ENCODE measurements around the gene LINGO1.
A peak's percentile ranks its signal among the peaks of the same experiment; 100 is the strongest.

The LINGO1 gene, protein sequence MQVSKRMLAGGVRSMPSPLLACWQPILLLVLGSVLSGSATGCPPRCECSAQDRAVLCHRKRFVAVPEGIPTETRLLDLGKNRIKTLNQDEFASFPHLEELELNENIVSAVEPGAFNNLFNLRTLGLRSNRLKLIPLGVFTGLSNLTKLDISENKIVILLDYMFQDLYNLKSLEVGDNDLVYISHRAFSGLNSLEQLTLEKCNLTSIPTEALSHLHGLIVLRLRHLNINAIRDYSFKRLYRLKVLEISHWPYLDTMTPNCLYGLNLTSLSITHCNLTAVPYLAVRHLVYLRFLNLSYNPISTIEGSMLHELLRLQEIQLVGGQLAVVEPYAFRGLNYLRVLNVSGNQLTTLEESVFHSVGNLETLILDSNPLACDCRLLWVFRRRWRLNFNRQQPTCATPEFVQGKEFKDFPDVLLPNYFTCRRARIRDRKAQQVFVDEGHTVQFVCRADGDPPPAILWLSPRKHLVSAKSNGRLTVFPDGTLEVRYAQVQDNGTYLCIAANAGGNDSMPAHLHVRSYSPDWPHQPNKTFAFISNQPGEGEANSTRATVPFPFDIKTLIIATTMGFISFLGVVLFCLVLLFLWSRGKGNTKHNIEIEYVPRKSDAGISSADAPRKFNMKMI

DNA sequence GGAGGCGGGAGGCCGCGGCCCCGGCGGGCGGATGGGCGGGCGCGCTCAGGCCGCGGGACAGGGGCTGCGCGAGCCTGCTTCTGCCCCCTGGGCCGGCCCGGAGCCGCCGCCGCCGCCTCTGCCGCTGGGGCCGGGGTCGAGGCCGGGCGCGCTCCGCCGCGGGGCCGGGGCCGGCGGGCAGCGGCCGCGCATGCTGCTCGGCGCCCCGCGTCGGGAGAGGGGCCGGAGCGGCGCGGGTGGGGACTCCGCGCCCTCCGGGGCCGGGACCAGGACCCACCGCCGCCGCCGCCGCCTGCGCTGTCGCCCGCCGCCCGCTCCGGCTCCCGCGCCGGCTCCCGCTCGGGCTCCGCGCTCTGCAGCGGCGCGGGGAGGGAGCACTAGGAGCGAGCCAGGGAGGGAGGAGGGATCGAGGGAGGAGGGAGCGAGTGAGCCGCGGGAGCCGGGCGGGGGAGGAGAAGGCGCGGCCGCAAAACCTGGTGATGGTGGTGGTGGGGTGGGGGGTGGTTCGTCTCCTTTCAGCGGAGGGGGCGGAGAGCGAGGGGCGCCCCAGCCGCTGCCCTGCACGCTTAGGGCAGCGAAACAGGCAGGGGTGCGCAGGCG lies at the start of gene LINGO1:
Gene LINGO1 (minus strand): TSS at position 379 of the 600 bp plus-strand sequence. CDS start 597 bp downstream, outside the sequence.
- H3K9me3 ChIP-seq (ENCODE audit: control insufficient read depth, low read length) = no peaks in the 10 kb centered on the region
- H3K9ac ChIP-seq (ENCODE audit: low read length) = peak within 1 kb of the TSS; percentile 52
- H3K27me3 ChIP-seq (ENCODE audit: control insufficient read depth, insufficient read depth, low read length) = peaks cover 63% of the 10 kb centered on the region
- H3K4me3 ChIP-seq (ENCODE audit: low read length) = peak within 1 kb of the TSS; percentile 21
- H3K36me3 ChIP-seq (ENCODE audit: control insufficient read depth, insufficient read depth, low read length) = no peaks in the 10 kb centered on the region
- H3K4me1 ChIP-seq (ENCODE audit: control insufficient read depth, insufficient read depth, low read length) = peaks cover 22% of the 10 kb centered on the region

DNA sequence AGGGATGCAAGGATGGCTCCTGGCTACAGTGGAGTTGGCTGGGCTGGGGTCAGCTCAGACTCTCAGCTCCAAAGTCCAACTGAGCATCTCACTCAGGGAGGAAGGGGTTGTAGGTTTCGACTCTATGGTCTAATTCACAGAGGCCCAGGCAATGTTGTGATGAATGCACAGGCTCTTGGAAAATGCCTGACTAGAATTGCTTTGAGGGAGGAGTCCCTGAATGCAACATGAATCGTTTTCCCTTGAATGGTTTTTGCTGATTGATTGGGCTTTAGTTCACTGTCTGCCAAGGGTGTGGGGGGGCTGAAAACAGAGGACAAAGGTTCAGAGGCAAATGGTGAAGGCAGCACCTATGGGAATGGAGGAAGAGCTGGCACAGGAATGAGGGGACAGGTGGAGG lies 48.6 kb upstream of the LINGO1 start:
- no peaks in the 10 kb centered on the region for H3K4me1 ChIP-seq (ENCODE audit: control insufficient read depth, insufficient read depth, low read length)
- no peaks in the 10 kb centered on the region for H3K27me3 ChIP-seq (ENCODE audit: control insufficient read depth, insufficient read depth, low read length)
- H3K9ac ChIP-seq (ENCODE audit: low read length) = no peak overlapping the region
- no peaks in the 10 kb centered on the region for H3K36me3 ChIP-seq (ENCODE audit: control insufficient read depth, insufficient read depth, low read length)
- no peaks in the 10 kb centered on the region for H3K9me3 ChIP-seq (ENCODE audit: control insufficient read depth, low read length)
- H3K4me3 ChIP-seq (ENCODE audit: low read length) = no peak overlapping the region

DNA sequence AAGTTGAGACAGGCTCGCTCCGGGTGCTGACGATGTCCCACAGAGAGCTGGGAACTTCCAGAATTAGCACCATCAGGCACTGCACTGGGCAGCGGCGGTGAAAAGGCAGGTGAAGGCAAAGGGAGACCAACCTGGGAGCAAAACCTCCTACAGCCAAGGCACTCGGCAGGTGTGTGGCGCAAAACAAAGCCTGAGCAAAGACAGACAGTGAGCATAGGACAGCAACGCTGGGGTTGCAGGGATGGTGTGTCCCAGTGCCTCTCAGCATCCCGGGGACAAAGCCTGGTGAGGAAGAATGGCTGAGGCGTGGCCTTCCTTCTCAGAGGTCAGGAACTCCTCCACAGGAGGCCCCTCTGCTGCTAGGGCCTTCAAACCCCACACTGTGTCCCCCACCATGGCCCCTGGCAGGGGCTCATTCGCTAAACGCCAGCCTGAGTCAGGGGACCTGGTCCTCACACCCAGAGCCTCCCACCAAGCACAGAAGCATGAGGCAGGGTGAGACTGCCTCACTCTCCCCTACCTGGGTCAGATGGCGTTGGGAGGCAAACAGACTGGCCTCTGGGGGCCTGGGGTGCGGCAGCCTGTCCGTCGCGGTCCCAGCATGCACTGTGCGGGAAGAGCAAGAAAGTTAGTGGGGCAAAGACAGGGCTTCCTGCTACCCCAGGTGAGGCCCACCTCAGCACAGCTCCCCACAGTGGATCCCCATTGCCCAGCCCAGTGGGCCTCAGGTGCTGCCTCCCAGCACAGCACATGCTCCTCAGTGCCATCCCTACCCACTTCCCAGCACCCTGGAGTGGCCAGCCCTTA lies 44.1 kb upstream of the LINGO1 start:
- Histone ChIP-seq H3K27me3 (ENCODE audit: control insufficient read depth, insufficient read depth, low read length) (peaks cover under 1% of the 10 kb centered on the region), H3K36me3 (ENCODE audit: control insufficient read depth, insufficient read depth, low read length) (no peaks in the 10 kb centered on the region), H3K4me3 (ENCODE audit: low read length) (no peak overlapping the region), H3K9ac (ENCODE audit: low read length) (no peak overlapping the region), H3K4me1 (ENCODE audit: control insufficient read depth, insufficient read depth, low read length) (no peaks in the 10 kb centered on the region), H3K9me3 (ENCODE audit: control insufficient read depth, low read length) (no peaks in the 10 kb centered on the region)

DNA sequence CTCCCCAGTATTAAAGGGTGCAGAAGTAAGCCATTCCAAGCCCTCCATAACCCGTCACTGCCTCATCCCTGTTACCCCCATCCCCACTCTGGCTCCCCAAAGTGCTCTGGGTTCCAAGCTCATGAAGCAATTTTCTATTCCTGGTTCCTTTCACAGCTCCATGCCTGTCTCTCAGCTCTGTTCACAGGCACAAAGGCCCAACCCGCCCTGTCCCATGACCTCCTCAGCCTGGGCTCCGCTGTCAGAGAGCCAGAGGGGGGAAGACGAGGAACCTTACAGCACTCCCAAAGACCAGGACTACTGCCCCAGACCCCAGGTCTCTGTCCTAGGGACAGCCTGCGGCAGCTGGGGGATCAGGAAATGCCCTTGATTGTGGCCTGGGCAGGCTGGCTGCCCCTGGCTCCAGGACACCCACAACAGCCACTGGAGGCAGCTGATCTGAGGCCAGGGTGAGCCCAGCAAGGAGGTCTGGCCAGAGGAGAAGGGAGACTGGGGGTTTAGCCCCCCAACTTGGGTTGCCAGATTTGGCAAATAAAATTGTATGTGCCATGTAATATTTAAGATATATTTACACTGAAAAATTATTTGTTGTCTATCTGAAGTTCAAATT lies 43.2 kb upstream of the LINGO1 start:
- H3K36me3 ChIP-seq (ENCODE audit: control insufficient read depth, insufficient read depth, low read length) = no peaks in the 10 kb centered on the region
- no peaks in the 10 kb centered on the region for H3K4me1 ChIP-seq (ENCODE audit: control insufficient read depth, insufficient read depth, low read length)
- H3K4me3 ChIP-seq (ENCODE audit: low read length) = no peak overlapping the region
- peaks cover 4% of the 10 kb centered on the region for H3K27me3 ChIP-seq (ENCODE audit: control insufficient read depth, insufficient read depth, low read length)
- no peak overlapping the region for H3K9ac ChIP-seq (ENCODE audit: low read length)
- H3K9me3 ChIP-seq (ENCODE audit: control insufficient read depth, low read length) = no peaks in the 10 kb centered on the region

DNA sequence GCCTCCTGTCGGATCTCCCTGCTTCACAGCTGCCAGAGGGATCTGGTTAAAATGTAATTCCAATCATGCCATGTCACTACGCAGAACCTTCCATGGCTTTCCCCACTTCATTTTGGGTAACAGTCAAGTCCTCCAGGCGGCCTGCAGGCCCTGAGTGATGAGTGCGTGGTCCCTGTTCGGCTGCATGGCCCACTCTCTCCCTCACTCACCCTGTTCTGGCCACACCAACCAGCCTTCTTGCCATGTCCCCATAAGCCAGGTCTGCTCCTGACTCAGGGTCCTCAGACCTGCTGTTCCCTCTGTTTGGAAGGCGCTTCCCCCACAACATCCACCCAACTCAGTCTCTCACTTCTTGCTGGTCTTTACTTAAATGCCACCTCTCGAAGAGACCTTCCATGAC lies 41.6 kb upstream of the LINGO1 start:
- Histone ChIP-seq H3K27me3 (ENCODE audit: control insufficient read depth, insufficient read depth, low read length) (peaks cover 12% of the 10 kb centered on the region), H3K4me3 (ENCODE audit: low read length) (no peak overlapping the region), H3K9me3 (ENCODE audit: control insufficient read depth, low read length) (no peaks in the 10 kb centered on the region), H3K36me3 (ENCODE audit: control insufficient read depth, insufficient read depth, low read length) (no peaks in the 10 kb centered on the region), H3K9ac (ENCODE audit: low read length) (no peak overlapping the region), H3K4me1 (ENCODE audit: control insufficient read depth, insufficient read depth, low read length) (no peaks in the 10 kb centered on the region)

DNA sequence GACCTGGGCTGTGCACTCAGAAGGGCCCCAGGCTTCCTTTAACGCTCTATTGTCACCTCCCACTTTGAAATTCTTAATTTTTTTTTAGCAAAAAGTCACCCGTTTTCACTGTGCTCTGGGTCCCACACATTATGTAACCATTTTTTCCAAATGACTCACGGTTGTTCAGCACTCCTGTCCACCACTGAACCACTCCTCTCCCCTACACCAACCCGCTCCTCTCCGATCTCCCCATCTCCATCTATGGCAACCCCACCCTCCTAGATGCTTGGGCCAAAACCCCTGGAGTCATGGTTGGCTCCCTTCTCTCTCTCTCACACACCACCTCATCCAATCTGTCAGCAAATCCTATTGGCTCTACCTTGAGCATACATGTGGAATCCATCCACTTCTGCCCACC lies 41.2 kb upstream of the LINGO1 start:
- Histone ChIP-seq H3K9ac (ENCODE audit: low read length) (no peak overlapping the region), H3K4me1 (ENCODE audit: control insufficient read depth, insufficient read depth, low read length) (no peaks in the 10 kb centered on the region), H3K27me3 (ENCODE audit: control insufficient read depth, insufficient read depth, low read length) (peaks cover 12% of the 10 kb centered on the region), H3K36me3 (ENCODE audit: control insufficient read depth, insufficient read depth, low read length) (no peaks in the 10 kb centered on the region), H3K9me3 (ENCODE audit: control insufficient read depth, low read length) (no peaks in the 10 kb centered on the region), H3K4me3 (ENCODE audit: low read length) (no peak overlapping the region)

DNA sequence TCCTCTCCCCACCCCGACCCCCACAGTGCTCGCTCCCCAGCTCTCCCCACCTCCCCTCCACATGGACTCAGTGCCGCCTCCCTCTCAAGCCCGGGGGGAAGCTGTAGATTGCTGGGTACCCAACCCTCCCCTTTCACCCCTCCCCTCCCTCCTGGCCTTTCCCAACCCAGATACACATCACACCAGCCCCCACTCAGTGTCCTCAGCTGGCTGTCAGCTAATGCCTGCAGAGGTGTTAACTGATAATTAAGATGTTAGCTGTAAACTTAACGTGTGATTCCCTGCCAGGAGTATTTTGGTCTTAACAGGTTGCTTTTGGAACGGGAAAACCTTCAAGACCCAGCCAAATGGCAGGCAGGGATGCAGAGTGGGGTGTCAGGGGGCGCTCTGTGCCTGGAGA lies 39.4 kb upstream of the LINGO1 start:
- Histone ChIP-seq H3K4me3 (ENCODE audit: low read length) (no peak overlapping the region), H3K9ac (ENCODE audit: low read length) (no peak overlapping the region), H3K27me3 (ENCODE audit: control insufficient read depth, insufficient read depth, low read length) (peaks cover 20% of the 10 kb centered on the region), H3K9me3 (ENCODE audit: control insufficient read depth, low read length) (no peaks in the 10 kb centered on the region), H3K36me3 (ENCODE audit: control insufficient read depth, insufficient read depth, low read length) (no peaks in the 10 kb centered on the region), H3K4me1 (ENCODE audit: control insufficient read depth, insufficient read depth, low read length) (no peaks in the 10 kb centered on the region)

DNA sequence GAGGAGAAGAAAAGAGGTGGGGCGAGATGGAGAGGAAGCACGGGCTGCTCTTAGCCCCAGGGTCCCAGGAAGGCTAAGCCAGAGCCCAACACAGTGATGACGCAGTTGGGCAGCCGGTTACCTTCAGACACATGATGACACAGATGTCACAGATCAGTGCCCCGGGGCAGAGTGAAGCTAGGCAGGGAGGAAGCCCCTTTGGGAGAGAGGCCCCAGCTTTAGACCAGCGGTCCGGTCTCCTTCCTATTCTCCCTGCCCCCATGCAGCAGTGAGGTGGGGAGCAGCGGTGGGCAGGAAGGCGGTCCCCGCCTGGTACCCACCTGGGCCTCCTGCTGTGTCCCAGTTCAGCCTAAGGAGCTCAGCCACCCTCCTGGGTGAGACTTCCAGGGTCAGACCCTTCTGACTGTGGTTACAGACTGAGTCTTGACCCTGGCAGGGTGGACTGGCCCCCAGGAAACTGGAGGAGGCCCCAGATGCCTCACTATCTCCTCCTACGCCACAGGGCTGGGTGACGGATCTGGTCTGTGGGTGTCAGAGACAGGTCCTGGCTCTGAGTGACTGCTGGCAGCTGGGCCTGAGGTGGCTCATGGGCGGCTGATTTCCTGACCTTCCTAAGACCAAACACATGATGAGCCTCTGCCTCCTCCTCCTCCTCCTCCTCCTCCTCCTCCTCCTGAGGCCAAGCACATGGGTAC lies 38.8 kb upstream of the LINGO1 start:
- Histone ChIP-seq H3K9me3 (ENCODE audit: control insufficient read depth, low read length) (no peaks in the 10 kb centered on the region), H3K27me3 (ENCODE audit: control insufficient read depth, insufficient read depth, low read length) (peaks cover 22% of the 10 kb centered on the region), H3K36me3 (ENCODE audit: control insufficient read depth, insufficient read depth, low read length) (no peaks in the 10 kb centered on the region), H3K4me1 (ENCODE audit: control insufficient read depth, insufficient read depth, low read length) (no peaks in the 10 kb centered on the region), H3K9ac (ENCODE audit: low read length) (no peak overlapping the region), H3K4me3 (ENCODE audit: low read length) (no peak overlapping the region)

DNA sequence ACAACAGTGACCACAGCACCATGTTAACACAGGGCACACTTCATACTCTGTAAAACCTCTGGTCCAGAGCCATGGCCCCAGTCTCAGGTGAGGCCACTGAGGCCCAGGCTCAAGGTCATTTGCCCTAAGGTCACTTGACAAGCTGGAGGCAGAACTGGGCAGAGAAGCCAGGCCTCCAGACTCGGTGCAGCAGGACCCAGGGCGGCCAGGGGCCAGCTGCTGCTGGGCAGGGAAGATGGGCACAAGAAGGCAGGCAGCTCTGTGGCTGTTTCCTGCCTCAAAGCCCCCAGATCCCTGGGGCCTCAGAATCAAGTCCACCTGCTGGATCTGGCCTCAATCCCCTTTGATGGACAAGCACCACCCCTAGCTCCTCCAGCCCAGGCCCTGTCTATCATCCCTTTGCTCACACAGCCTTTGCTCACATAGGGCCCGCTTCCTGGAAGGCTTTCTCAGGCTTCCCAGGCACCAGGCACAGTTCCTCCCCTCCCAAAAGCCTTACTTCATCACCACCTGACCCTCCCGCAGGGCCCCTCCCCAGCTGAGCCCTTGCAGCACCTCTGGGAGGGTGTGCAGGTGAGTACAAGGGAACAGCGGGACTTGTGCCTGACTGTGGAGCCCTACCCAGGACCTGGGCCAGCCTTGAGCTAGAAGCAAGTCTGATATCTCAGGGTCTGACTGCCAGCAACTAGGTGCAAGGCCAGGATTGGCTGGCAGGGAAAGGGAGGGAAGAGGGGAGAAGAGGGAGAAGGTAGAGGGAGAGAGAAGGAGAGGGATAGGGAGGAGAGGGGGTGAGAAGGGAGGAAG lies 38.0 kb upstream of the LINGO1 start:
- Histone ChIP-seq H3K27me3 (ENCODE audit: control insufficient read depth, insufficient read depth, low read length) (peaks cover 22% of the 10 kb centered on the region), H3K36me3 (ENCODE audit: control insufficient read depth, insufficient read depth, low read length) (no peaks in the 10 kb centered on the region), H3K4me1 (ENCODE audit: control insufficient read depth, insufficient read depth, low read length) (no peaks in the 10 kb centered on the region), H3K4me3 (ENCODE audit: low read length) (no peak overlapping the region), H3K9ac (ENCODE audit: low read length) (no peak overlapping the region), H3K9me3 (ENCODE audit: control insufficient read depth, low read length) (no peaks in the 10 kb centered on the region)

DNA sequence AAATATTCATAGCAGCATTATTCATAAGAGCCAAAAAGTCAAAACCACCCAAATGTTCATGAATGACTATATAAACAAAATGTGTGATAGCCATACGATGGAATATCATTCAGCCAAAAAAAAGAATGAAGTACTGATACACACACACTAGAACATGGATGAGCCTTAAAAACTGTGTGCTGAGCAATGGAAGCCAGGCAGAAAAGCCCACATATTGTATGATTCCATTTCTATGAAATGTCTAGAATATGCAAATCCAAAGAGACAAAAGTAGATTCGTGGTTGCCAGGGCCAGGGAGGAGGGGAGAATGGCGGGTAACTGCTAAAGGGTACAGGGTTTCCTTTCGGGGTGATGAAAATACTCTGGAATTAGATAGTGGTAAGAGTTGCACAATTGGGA lies 37.2 kb upstream of the LINGO1 start:
- Histone ChIP-seq H3K4me3 (ENCODE audit: low read length) (no peak overlapping the region), H3K4me1 (ENCODE audit: control insufficient read depth, insufficient read depth, low read length) (no peaks in the 10 kb centered on the region), H3K27me3 (ENCODE audit: control insufficient read depth, insufficient read depth, low read length) (peaks cover 25% of the 10 kb centered on the region), H3K36me3 (ENCODE audit: control insufficient read depth, insufficient read depth, low read length) (no peaks in the 10 kb centered on the region), H3K9ac (ENCODE audit: low read length) (no peak overlapping the region), H3K9me3 (ENCODE audit: control insufficient read depth, low read length) (no peaks in the 10 kb centered on the region)

All from mucosa of stomach (tissue), 1 donor.